ENCODE data around the gene SAMD8.

SAMD8 gene

DNA sequence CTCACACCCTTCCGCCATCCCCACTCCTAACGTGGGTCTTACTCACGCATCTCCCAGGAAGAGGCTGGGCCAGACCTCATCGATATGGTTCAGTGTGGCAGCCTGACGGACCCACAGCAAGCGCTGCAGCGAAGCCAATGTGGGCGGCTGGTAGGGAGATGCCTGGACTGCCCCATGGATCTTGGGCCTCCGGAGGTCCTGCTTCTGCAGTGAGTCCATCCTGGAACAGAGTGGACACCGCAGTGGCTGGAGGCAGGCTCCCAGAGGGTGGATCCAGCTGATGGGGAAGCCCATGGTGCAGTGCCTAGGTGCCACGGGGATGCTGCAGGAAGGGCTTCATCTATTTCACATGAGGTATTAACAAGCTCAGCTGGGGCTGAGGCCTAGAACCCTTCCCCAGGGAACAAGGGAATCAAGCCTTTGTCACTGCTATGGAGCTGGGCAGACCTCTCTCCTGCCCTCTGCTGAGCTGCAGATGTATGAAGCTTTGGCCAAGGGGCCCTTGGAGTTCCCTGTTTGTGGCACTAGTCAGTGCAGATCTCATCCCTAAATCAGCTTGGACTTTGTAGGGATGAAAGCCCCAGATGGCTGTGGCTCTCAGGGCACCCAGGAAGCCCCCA lies 13.7 kb upstream of the SAMD8 start:
- H3K27me3 ChIP-seq (ENCODE audit: control insufficient read depth, insufficient read depth, low read length) = no peaks in the 10 kb centered on the region
- TF ChIP-seq CTCF (IDR thresholded peaks at IDR 0.05) = peak; percentile 31
- no peaks in the 10 kb centered on the region for H3K79me2 ChIP-seq

DNA sequence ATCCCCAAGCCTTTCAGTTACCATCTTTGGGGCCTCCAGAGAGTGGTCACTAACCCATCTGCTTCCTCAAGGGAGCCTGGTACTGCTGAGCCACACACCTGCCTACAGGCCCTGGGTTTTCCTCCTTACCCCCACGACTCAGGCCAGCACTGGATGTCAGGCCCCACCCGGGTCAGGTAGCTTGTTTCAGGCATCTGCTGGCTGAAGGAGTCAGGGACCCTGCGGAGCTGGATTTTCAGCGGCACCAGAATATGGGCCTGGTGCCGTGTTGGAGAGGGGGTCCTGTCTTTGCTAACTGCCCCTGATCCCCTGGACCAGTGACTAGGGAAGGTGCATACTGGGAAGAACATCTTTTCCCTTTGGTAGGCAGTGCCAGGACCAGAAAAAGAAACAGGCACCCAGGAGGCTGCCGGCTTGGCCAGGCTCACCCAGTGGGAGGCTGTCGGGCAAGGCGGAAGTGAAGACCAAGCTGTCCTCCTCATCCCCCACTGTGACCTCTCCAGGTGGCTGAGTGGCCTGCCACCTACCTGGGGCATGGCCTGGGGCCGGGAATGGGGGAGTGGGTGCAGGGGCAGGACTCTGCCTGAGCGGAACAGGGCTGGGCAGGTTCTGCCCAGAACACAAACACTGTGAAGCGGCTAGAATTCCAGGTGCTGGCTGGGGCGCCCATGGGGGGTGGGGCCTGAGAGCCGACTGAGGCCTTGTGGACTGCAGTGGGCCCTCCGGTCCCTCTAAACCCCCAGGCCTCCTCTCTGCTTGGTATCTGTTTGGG lies 12.4 kb upstream of the SAMD8 start:
- no peak overlapping the region for H3K4me3 ChIP-seq (ENCODE audit: low read depth, low read length)
- no peak overlapping the region for H3K9ac ChIP-seq
- no peaks in the 10 kb centered on the region for H3K27me3 ChIP-seq (ENCODE audit: control insufficient read depth, insufficient read depth, low read length)
- peaks cover 17% of the 10 kb centered on the region for H3K4me1 ChIP-seq
- H3K9me3 ChIP-seq (ENCODE audit: control insufficient read depth, low read length) = no peaks in the 10 kb centered on the region
- no peaks in the 10 kb centered on the region for H3K36me3 ChIP-seq (ENCODE audit: control insufficient read depth, insufficient read depth, low read length)
- no peak overlapping the region for H2AFZ ChIP-seq
- H3K27ac ChIP-seq = no peak overlapping the region
- H3K79me2 ChIP-seq = no peaks in the 10 kb centered on the region
- TF ChIP-seq CTCF (IDR thresholded peaks at IDR 0.05) = no peak
- H3K4me2 ChIP-seq (ENCODE audit: low read length) = no peak overlapping the region

More for the DNA sequence above, 13.7 kb upstream of the SAMD8 start:
- no peak overlapping the region for H3K27ac ChIP-seq
- H3K4me2 ChIP-seq (ENCODE audit: low read length) = no peak overlapping the region
- H3K9ac ChIP-seq = no peak overlapping the region
- H3K9me3 ChIP-seq (ENCODE audit: control insufficient read depth, low read length) = no peaks in the 10 kb centered on the region
- H3K36me3 ChIP-seq (ENCODE audit: control insufficient read depth, insufficient read depth, low read length) = no peaks in the 10 kb centered on the region
- no peak overlapping the region for H3K4me3 ChIP-seq (ENCODE audit: low read depth, low read length)
- H2AFZ ChIP-seq = peak overlapping the region; percentile 49
- peaks cover 17% of the 10 kb centered on the region for H3K4me1 ChIP-seq

DNA sequence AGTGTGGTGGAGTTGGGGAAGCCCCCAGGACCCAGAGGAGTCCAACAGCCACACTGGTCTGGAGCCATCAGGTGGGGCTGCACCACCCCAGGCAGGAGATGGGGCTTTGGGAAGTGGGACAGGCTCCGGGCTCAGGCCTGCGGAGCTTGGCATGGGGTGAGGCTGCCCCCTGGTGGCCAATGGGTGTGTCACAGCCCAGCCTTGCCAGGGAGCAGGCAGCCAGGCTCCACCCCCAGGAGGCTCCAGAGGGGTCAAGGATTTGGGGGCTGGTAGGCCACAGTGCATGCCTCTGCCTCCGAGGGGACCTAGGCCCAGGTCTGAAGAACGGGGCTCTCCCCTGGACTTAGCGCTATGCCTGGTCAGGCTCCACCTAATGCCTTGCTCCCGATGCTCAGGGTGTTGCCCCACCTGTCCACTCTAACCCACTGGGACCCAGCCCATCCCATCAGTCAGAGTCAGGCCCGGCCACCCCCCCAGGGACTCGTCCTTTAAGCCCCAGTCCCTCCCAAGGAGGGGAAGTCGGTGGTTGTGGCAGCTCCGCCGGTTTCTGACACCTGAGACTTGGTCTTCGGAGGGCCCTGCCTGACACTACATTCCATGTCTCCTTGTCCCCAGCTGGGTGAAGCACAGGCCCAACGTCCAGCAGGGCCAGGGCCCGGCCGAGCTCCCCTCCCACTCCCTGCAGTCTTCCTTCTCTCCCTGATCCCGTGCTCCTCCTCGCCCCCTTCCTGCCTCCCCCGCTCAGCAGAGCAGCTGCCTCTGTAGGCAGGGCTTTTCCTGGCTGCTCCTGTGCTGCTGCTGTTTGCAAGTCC lies 11.3 kb upstream of the SAMD8 start:
- no peaks in the 10 kb centered on the region for H3K9me3 ChIP-seq (ENCODE audit: control insufficient read depth, low read length)
- H3K9ac ChIP-seq = no peak overlapping the region
- no peaks in the 10 kb centered on the region for H3K27me3 ChIP-seq (ENCODE audit: control insufficient read depth, insufficient read depth, low read length)
- no peaks in the 10 kb centered on the region for H3K36me3 ChIP-seq (ENCODE audit: control insufficient read depth, insufficient read depth, low read length)
- peak overlapping the region; percentile 21 for H3K27ac ChIP-seq
- H2AFZ ChIP-seq = peak overlapping the region; percentile 93
- no peak overlapping the region for H3K4me2 ChIP-seq (ENCODE audit: low read length)
- H3K4me1 ChIP-seq = peaks cover 17% of the 10 kb centered on the region
- no peak overlapping the region for H3K4me3 ChIP-seq (ENCODE audit: low read depth, low read length)
- peak; percentile 99 for TF ChIP-seq CTCF (IDR thresholded peaks at IDR 0.05)
- no peaks in the 10 kb centered on the region for H3K79me2 ChIP-seq

DNA sequence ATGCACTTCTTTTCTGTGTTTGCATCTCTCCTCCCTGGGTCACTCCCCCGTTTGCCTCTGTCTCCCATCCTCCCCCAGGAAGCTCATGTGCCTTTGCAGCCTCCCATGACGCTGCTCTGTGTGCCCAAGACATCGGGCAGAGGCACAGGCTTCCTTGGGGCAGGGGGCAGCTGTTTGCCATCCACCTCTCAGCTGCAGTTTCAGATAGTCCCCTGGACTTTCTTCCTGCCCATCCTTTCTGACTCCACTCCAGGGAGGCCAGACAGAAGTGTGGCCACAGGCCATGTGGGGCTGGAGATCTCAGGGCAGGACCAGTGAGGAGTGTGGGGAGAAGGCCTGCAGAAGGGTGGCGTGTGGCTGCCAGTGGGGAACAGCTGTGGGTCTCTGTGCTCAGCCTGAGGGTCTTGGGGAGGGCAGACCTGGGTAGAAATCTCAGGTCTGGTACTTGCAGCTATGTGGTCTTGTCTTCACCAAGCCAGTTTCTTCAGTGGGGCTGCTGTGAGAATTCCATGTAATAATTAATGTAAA lies 10.6 kb upstream of the SAMD8 start:
- Histone ChIP-seq H2AFZ (peak overlapping the region; percentile 93), H3K4me1 (peaks cover 17% of the 10 kb centered on the region), H3K4me3 (ENCODE audit: low read depth, low read length) (no peak overlapping the region), H3K27ac (no peak overlapping the region), H3K79me2 (no peaks in the 10 kb centered on the region), H3K4me2 (ENCODE audit: low read length) (no peak overlapping the region), H3K9me3 (ENCODE audit: control insufficient read depth, low read length) (no peaks in the 10 kb centered on the region), H3K36me3 (ENCODE audit: control insufficient read depth, insufficient read depth, low read length) (no peaks in the 10 kb centered on the region), H3K27me3 (ENCODE audit: control insufficient read depth, insufficient read depth, low read length) (no peaks in the 10 kb centered on the region), H3K9ac (no peak overlapping the region)
- TF ChIP-seq CTCF (IDR thresholded peaks at IDR 0.05) = no peak

All from parathyroid adenoma (tissue), 2 donors.